GM12878 (cell line): ENCODE measurements around the gene ACTR1A. TPM values are rescaled to one million over a fixed set of nuclear protein-coding genes. Genes with fewer than 3 reads are reported as not detected.

Experiments
- ATAC-seq: fragments of 200-7000 bp; cut with Tn5 transposase; 3 replicates; pipeline ENCODE4 v1.9.1; 2020; ENCODE audit warnings: mild to moderate bottlenecking, moderate library complexity
- BruUV-seq: library from RNA; stranded (reverse); fragments of 400-500 nt; replicated peaks from 2 replicates; lab custom pipeline; 2021; lab: Mats Ljungman, UMichigan
- CTCF ChIA-PET: fragments of 300-600 bp; sonication (Branson Sonifier 250); formaldehyde crosslinking; extraction: SDS; loops from one replicate; lab custom pipeline; 2021; ENCODE audit warnings: inconsistent platforms; lab: Yijun Ruan, JAX
- POLR2A ChIA-PET: fragments of 350-600 bp; formaldehyde crosslinking; extraction: SDS; loops from one replicate; lab custom pipeline; 2021; ENCODE audit warnings: inconsistent platforms; lab: Charles Lee
- RAD21 ChIA-PET: fragments of 300-600 bp; sonication (Branson Sonifier 250); formaldehyde crosslinking; loops from one replicate; lab custom pipeline; 2023; ENCODE audit warnings: antibody characterized with exemption; ENCODE audit not compliant: unreplicated experiment; lab: Charles Lee
- SMC1A ChIA-PET: fragments of 300-600 bp; sonication (Branson Sonifier 250); formaldehyde crosslinking; loops from one replicate; lab custom pipeline; 2023; ENCODE audit not compliant: unreplicated experiment, uncharacterized antibody; lab: Charles Lee
- DNase-seq: peaks from one replicate; pipeline ENCODE4 v3.0.0-alpha.2; 2011; ENCODE audit warnings: low read depth, low spot score
- FAIRE-seq: peaks from 3 replicates; lab custom pipeline; 2011; peaks lifted over from hg19 to GRCh38; lab: Jason Lieb, UNC
- H2AFZ ChIP-seq: 2 replicates; pipeline ENCODE4 v1.6.0; 2011; ENCODE audit warnings: low read depth, low read length, control low read depth; ENCODE audit not compliant: control insufficient read depth
- H3K27ac ChIP-seq: 2 replicates; pipeline ENCODE4 v1.5.1; 2011; ENCODE audit warnings: control low read depth; ENCODE audit not compliant: control insufficient read depth, insufficient read depth
- H3K27me3 ChIP-seq, 2 experiments: replicated peaks in 1 of 2; 2 replicates each; pipeline versions ENCODE4 v1.6.0 to v1.6.1; 2011; ENCODE audit warnings: low read length in 1 of 2; ENCODE audit not compliant: control insufficient read depth in 2 of 2, insufficient read depth in 2 of 2
- H3K36me3 ChIP-seq, 2 experiments: 2 replicates each; pipeline ENCODE4 v1.5.1; 2011; ENCODE audit warnings: low read length in 1 of 2; ENCODE audit not compliant: control insufficient read depth in 2 of 2, insufficient read depth in 2 of 2
- H3K4me1 ChIP-seq: 2 replicates; pipeline ENCODE4 v1.6.1; 2011; ENCODE audit warnings: mild to moderate bottlenecking, low read length, moderate library complexity, mixed read lengths; ENCODE audit not compliant: control insufficient read depth, insufficient read depth
- H3K4me2 ChIP-seq: 2 replicates; pipeline ENCODE4 v1.6.0; 2011; ENCODE audit warnings: control low read depth; ENCODE audit not compliant: control insufficient read depth, insufficient read depth
- H3K4me3 ChIP-seq: fragments of 200-600 bp; sonication (generic); 2 replicates; pipeline ENCODE4 v1.5.1; 2016
- H3K79me2 ChIP-seq: 2 replicates; pipeline ENCODE4 v1.6.0; 2011; ENCODE audit warnings: low read length; ENCODE audit not compliant: control insufficient read depth, insufficient read depth
- H3K9ac ChIP-seq: 2 replicates; pipeline ENCODE4 v1.8.0; 2011; ENCODE audit warnings: low read length, control low read depth, mixed read lengths; ENCODE audit not compliant: control insufficient read depth, insufficient read depth
- H3K9me3 ChIP-seq: replicated peaks from 3 replicates; pipeline ENCODE4 v1.5.1; 2011; ENCODE audit warnings: mild to moderate bottlenecking, low read length; ENCODE audit not compliant: control insufficient read depth, insufficient read depth
- H4K20me1 ChIP-seq: 2 replicates; pipeline ENCODE4 v1.6.0; 2011; ENCODE audit not compliant: control insufficient read depth, insufficient read depth
- CBFB ChIP-seq: IDR thresholded peaks from 2 replicates; pipeline ENCODE4 v1.6.1; 2016; ENCODE audit warnings: antibody characterized with exemption, low read depth
- E4F1 ChIP-seq: fragments of 450-650 bp; IDR thresholded peaks from 2 replicates; pipeline ENCODE4 v1.6.1; 2018; ENCODE audit warnings: borderline replicate concordance, mild to moderate bottlenecking; ENCODE audit not compliant: partially characterized antibody
- KDM1A ChIP-seq: fragments of 200-600 bp; sonication (generic); IDR thresholded peaks from 2 replicates; pipeline ENCODE4 v1.6.1; 2016; ENCODE audit warnings: borderline replicate concordance
- MEF2B ChIP-seq: fragments of 450-650 bp; IDR thresholded peaks from 2 replicates; pipeline ENCODE4 v1.6.1; 2018; ENCODE audit warnings: mild to moderate bottlenecking, moderate library complexity; ENCODE audit not compliant: partially characterized antibody, poor library complexity, severe bottlenecking
- MYB ChIP-seq: fragments of 150-350 bp; IDR thresholded peaks from 2 replicates; pipeline ENCODE4 v1.6.1; 2014; ENCODE audit warnings: mild to moderate bottlenecking, low read depth, low read length, borderline replicate concordance
- NFXL1 ChIP-seq: fragments of 450-650 bp; IDR thresholded peaks from 2 replicates; pipeline ENCODE4 v1.6.1; 2017; ENCODE audit warnings: antibody characterized with exemption, mild to moderate bottlenecking, borderline replicate concordance
- NR2C1 ChIP-seq: fragments of 450-650 bp; IDR thresholded peaks from 2 replicates; pipeline ENCODE4 v1.6.1; 2017; ENCODE audit warnings: antibody characterized with exemption, mild to moderate bottlenecking, moderate library complexity
- PAX5 ChIP-seq: IDR thresholded peaks from 2 replicates; pipeline ENCODE4 v1.6.1; 2011; ENCODE audit warnings: low read depth, low read length, borderline replicate concordance
- ZSCAN29 ChIP-seq: fragments of 450-650 bp; IDR thresholded peaks from 2 replicates; pipeline ENCODE4 v1.6.1; 2017; ENCODE audit warnings: mild to moderate bottlenecking, moderate library complexity
- WGBS: methylation state at CpG from one replicate; pipeline ENCODE4 v1.1.6; 2016; ENCODE audit warnings: low lambda C conversion rate; ENCODE audit not compliant: insufficient replicate concordance, insufficient coverage; ENCODE audit errors: missing lambda C conversion rate; 5-methylcytosine and 5-hydroxymethylcytosine counted together
- in situ Hi-C: fragments of 300-500 bp; cut with MboI; formaldehyde crosslinking; loops from 9 replicates; pipeline ENCODE4 v1.14.3; 2018; ENCODE audit warnings: mixed read lengths
- intact Hi-C: fragments of 100-400 bp; cut with micrococcal nuclease; formaldehyde crosslinking; loops from one replicate; pipeline ENCODE4 v1.14.2; 2022; ENCODE audit not compliant: unreplicated experiment
- polyA plus RNA-seq, 11 experiments: library from polyadenylated mRNA; depleted of rRNA in 4 of 11; unstranded in 6 of 11; stranded (reverse) in 5 of 11; fragments of >200 nt; fragmentation: Nextera tagmentation in 4 of 11; fragmentation: Illumina TruSeq in 1 of 11; extraction: Ambion mirVana in 4 of 11; extraction: Trizol in 1 of 11; gene quantifications; 1 replicate in 1 of 11; 2 replicates in 10 of 11; pipeline versions ENCODE4 v1.2.1 to v1.2.3, GENCODE V29; 2011 to 2016; ENCODE audit warnings: inconsistent platforms in 2 of 11, missing spikeins in 2 of 11, low read depth in 1 of 11
- total RNA-seq, 4 experiments: library from RNA; depleted of rRNA in 3 of 4; stranded (reverse); fragments of >200 nt in 3 of 4; fragmentation: Illumina TruSeq in 1 of 4; extraction: Trizol in 1 of 4; gene quantifications; 2 replicates each; pipeline versions ENCODE4 v1.2.1 to v1.2.3, GENCODE V29; 2013 to 2021

Gene ACTR1A
- total and polyA plus RNA-seq, 10 of the 15 experiments (the other 5 are each of a cell fraction or from before 2014, with no cell fraction given): 43.0 to 110 (median 78.9) TPM

GRCh38 chr10:102473445-102474331 lies 28.8 kb downstream of the ACTR1A start:
- peaks cover 0 to 9% of the 10 kb centered on the region in 2 experiments for H3K36me3 ChIP-seq
- ATAC-seq: no peak
- H3K4me2 ChIP-seq: no peak overlapping the region
- H3K4me3 ChIP-seq: no peak overlapping the region
- ChIA-PET RAD21 (interaction anchor here (0.6 to 1.1 kb wide), 2 partner anchors 66 to 127 kb away, joined by 3 to 4 read pairs; no protein-coding TSS in a partner anchor), SMC1A (interaction anchor here (0.7 to 1.2 kb wide), 2 partner anchors 10 to 16 kb away, joined by 3 to 4 read pairs; no protein-coding TSS in a partner anchor), POLR2A (interaction anchor here (0.6 to 1.3 kb wide), 3 partner anchors 14 to 170 kb away, joined by 3 read pairs; partner anchors contain the start of gene C10orf95), CTCF (interaction anchor here (0.6 to 1.1 kb wide), 6 partner anchors 30 to 244 kb away, joined by 3 to 4 read pairs (median 3); partner anchors contain the start of gene SUFU)
- no peaks in the 10 kb centered on the region for H4K20me1 ChIP-seq
- H3K79me2 ChIP-seq: no peaks in the 10 kb centered on the region
- DNase-seq: no peak
- TF ChIP-seq NR2C1: no peak
- TF ChIP-seq MEF2B: no peak
- no peak for TF ChIP-seq ZSCAN29
- no peak for TF ChIP-seq CBFB
- TF ChIP-seq NFXL1: no peak
- TF ChIP-seq MYB: no peak
- TF ChIP-seq E4F1: no peak
- TF ChIP-seq KDM1A: no peak
- no peak for TF ChIP-seq PAX5
- no peak overlapping the region for H3K9ac ChIP-seq
- no peak overlapping the region for H3K27ac ChIP-seq
- no peaks in the 10 kb centered on the region for H3K9me3 ChIP-seq
- WGBS: 87% methylated on average over 27 of the region's 27 CpGs
- in situ Hi-C loops: no loop called here
- H2AFZ ChIP-seq: no peak overlapping the region
- BruUV-seq: no TSS peak
- no peaks in the 10 kb centered on the region for H3K4me1 ChIP-seq
- intact Hi-C loops: no loop called here
- H3K27me3 ChIP-seq: no peaks in the 10 kb centered on the region
- FAIRE-seq: no peak
